GM12878 (cell line): ENCODE measurements around the gene LAIR1.

Experiments used
- MLLT1 ChIP-seq: fragments of 450-650 bp; IDR thresholded peaks from 2 replicates; pipeline ENCODE4 v1.6.1; 2016; ENCODE audit warnings: mild to moderate bottlenecking
- RFX5 ChIP-seq: IDR thresholded peaks from 2 replicates; pipeline ENCODE4 v1.6.1; 2011; ENCODE audit warnings: low read depth, low read length, improper control_type of control experiment
- SPI1 ChIP-seq: IDR thresholded peaks from 2 replicates; pipeline ENCODE4 v1.6.1; 2011; ENCODE audit warnings: low read depth, mild to moderate bottlenecking, low read length, moderate library complexity, borderline replicate concordance; ENCODE audit not compliant: insufficient read depth
- TAF1 ChIP-seq: IDR thresholded peaks from 2 replicates; pipeline ENCODE4 v1.6.1; 2011; ENCODE audit warnings: mild to moderate bottlenecking, low read depth, low read length, borderline replicate concordance
- YBX1 ChIP-seq: fragments of 450-650 bp; IDR thresholded peaks from 2 replicates; pipeline ENCODE4 v1.6.1; 2016; ENCODE audit warnings: antibody characterized with exemption
- TF ChIP-seq, protein P1 (sequence below): IDR thresholded peaks from 2 replicates; pipeline ENCODE4 v1.6.1; 2012; ENCODE audit warnings: mild to moderate bottlenecking, low read depth, low read length

GRCh38 chr19:54329476-54330165, 35.1 kb downstream of the LAIR1 start:
- TF ChIP-seq, protein P1, sequence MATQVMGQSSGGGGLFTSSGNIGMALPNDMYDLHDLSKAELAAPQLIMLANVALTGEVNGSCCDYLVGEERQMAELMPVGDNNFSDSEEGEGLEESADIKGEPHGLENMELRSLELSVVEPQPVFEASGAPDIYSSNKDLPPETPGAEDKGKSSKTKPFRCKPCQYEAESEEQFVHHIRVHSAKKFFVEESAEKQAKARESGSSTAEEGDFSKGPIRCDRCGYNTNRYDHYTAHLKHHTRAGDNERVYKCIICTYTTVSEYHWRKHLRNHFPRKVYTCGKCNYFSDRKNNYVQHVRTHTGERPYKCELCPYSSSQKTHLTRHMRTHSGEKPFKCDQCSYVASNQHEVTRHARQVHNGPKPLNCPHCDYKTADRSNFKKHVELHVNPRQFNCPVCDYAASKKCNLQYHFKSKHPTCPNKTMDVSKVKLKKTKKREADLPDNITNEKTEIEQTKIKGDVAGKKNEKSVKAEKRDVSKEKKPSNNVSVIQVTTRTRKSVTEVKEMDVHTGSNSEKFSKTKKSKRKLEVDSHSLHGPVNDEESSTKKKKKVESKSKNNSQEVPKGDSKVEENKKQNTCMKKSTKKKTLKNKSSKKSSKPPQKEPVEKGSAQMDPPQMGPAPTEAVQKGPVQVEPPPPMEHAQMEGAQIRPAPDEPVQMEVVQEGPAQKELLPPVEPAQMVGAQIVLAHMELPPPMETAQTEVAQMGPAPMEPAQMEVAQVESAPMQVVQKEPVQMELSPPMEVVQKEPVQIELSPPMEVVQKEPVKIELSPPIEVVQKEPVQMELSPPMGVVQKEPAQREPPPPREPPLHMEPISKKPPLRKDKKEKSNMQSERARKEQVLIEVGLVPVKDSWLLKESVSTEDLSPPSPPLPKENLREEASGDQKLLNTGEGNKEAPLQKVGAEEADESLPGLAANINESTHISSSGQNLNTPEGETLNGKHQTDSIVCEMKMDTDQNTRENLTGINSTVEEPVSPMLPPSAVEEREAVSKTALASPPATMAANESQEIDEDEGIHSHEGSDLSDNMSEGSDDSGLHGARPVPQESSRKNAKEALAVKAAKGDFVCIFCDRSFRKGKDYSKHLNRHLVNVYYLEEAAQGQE, result no peak
- TF ChIP-seq RFX5, result no peak
- TF ChIP-seq YBX1, result no peak
- no peak for TF ChIP-seq TAF1
- no peak for TF ChIP-seq MLLT1
- TF ChIP-seq SPI1, result no peak
